Measurements from ENCODE around the gene DICER1.

DNA sequence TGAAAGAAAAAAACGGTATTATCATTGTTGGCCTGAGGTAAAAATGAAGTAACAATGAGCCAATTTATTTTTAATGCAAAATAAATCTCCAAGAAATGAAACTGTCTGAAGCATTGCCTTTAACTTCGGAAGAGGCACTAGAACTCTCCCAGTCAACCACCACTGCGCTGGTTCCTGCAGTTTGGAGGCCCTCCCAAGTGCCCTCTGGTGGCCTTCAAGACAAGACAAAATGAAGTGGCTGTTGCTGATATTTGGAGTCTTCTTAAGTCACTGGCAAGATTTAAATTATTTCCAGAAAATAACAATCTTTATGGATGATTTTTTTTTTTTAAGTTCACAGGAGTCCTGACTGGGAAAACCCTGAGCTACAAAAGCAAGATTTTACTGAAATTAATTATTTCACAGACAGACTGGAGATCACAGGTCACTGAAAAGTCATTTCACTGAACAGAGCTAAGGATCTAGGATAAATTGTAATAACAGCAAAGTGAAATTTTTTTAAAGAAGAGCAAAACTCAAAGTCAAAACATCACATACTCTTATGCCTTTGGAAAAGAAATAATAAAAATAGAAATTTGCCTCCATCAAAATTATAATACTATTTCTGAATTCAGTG is 58.2 kb downstream of the DICER1 start:
- TF ChIP-seq POLR2A (IDR thresholded peaks at IDR 0.05; ENCODE audit: low read depth), result no peak
- peak; percentile 62 to 78 (median 67) for TF ChIP-seq CTCF (IDR thresholded peaks at IDR 0.05)
- no peak for TF ChIP-seq EP300 (IDR thresholded peaks at IDR 0.05)
- peak; percentile 25 to 31 for TF ChIP-seq POLR2AphosphoS5 (IDR thresholded peaks at IDR 0.05)

Data from esophagus muscularis mucosa (tissue), 4 donors.